GM21381 (cell line): ENCODE measurements around the gene TIMP2.
"Not testable (repeated sequence)": the region's sequence is repeated elsewhere in the genome, so short reads cannot be mapped to it uniquely, and the experiment has no call there.

ENCODE experiments used
- ATAC-seq: cut with Tn5 transposase; IDR thresholded peaks from one replicate; pipeline ENCODE4 v1.9.1; 2021; ENCODE audit warnings: mild to moderate bottlenecking, moderate library complexity; ENCODE audit not compliant: unreplicated experiment

The TIMP2 gene

GRCh38 chr17:78873519-78874340 is 51.5 kb downstream of the TIMP2 start:
- ATAC-seq, result no peak

GRCh38 chr17:78872486-78872885 is 52.7 kb downstream of the TIMP2 start:
- ATAC-seq, result no peak

GRCh38 chr17:78870621-78871020 is 54.6 kb downstream of the TIMP2 start:
- no peak for ATAC-seq

GRCh38 chr17:78868391-78868790 is 56.8 kb downstream of the TIMP2 start:
- ATAC-seq, result no peak

GRCh38 chr17:78867046-78867445 is 58.1 kb downstream of the TIMP2 start:
- ATAC-seq, result not testable (repeated sequence)

- ATAC-seq, result no peak
Measured at GRCh38 chr17:78865682-78866390, 59.4 kb downstream of the TIMP2 start.

- ATAC-seq, result no peak
Measured at GRCh38 chr17:78864117-78864516, 61.1 kb downstream of the TIMP2 start.

- no peak for ATAC-seq
Measured at GRCh38 chr17:78862073-78863023, 62.8 kb downstream of the TIMP2 start.

GRCh38 chr17:78861229-78861628 is 64.0 kb downstream of the TIMP2 start:
- ATAC-seq, result no peak

GRCh38 chr17:78859051-78859450 is 66.1 kb downstream of the TIMP2 start:
- ATAC-seq, result no peak

- ATAC-seq, result no peak
Measured at GRCh38 chr17:78857266-78857665, 67.9 kb downstream of the TIMP2 start.

- ATAC-seq, result no peak
Measured at GRCh38 chr17:78855561-78856165, 69.5 kb downstream of the TIMP2 start.

GRCh38 chr17:78854508-78854907 is 70.7 kb downstream of the TIMP2 start:
- no peak for ATAC-seq

GRCh38 chr17:78853926-78854394 is 71.2 kb downstream of the TIMP2 start:
- no peak for ATAC-seq

- no peak for ATAC-seq
Measured at GRCh38 chr17:78852709-78853121, 72.5 kb downstream of the TIMP2 start.

GRCh38 chr17:78849026-78849425 is 76.2 kb downstream of the TIMP2 start:
- ATAC-seq, result no peak

GRCh38 chr17:78847052-78847451 is 78.1 kb downstream of the TIMP2 start:
- ATAC-seq, result no peak

- ATAC-seq, result no peak
Measured at GRCh38 chr17:78844301-78845005, 80.7 kb downstream of the TIMP2 start.

- ATAC-seq, result no peak
Measured at GRCh38 chr17:78842881-78843565, 82.2 kb downstream of the TIMP2 start.
